Measurements from ENCODE around the gene KRTAP10-10. TPM values are rescaled to one million over a fixed set of nuclear protein-coding genes. Genes with fewer than 3 reads are reported as not detected.

Gene KRTAP10-10
- total and polyA plus RNA-seq, 4 donors: not detected

GRCh38 chr21:44653656-44654575, 16.8 kb downstream of the KRTAP10-10 start:
- DNase-seq (ENCODE audit: low spot score): no peak
- Histone ChIP-seq H3K4me3 (ENCODE audit: low read depth in 1 of 3, low read length in 3 of 3) (no peak overlapping the region), H3K27me3 (ENCODE audit: control insufficient read depth in 4 of 4, insufficient read depth in 4 of 4, low read length in 3 of 4) (no peaks in the 10 kb centered on the region), H3K9ac (ENCODE audit: low read depth in 1 of 2, low read length in 2 of 2) (no peak overlapping the region), H3K36me3 (ENCODE audit: control insufficient read depth in 4 of 4, insufficient read depth in 3 of 4, low read depth in 1 of 4, low read length in 3 of 4) (no peaks in the 10 kb centered on the region), H3K9me3 (ENCODE audit: control insufficient read depth in 4 of 4, low read length in 3 of 4) (peaks cover 0 to 5% (median 0%) of the 10 kb centered on the region in 4 donors), H3K4me1 (ENCODE audit: control insufficient read depth in 4 of 4, insufficient read depth in 4 of 4, low read length in 3 of 4) (no peaks in the 10 kb centered on the region), H3K27ac (ENCODE audit: low read depth in 1 of 2, low read length in 2 of 2) (peak overlapping the region in 1 of 2 donors; percentile 3)
- 75% methylated on average over 17 of the region's 17 CpGs for WGBS
- no peak for TF ChIP-seq HNF4G (IDR thresholded peaks at IDR 0.05)
- TF ChIP-seq, protein P1, sequence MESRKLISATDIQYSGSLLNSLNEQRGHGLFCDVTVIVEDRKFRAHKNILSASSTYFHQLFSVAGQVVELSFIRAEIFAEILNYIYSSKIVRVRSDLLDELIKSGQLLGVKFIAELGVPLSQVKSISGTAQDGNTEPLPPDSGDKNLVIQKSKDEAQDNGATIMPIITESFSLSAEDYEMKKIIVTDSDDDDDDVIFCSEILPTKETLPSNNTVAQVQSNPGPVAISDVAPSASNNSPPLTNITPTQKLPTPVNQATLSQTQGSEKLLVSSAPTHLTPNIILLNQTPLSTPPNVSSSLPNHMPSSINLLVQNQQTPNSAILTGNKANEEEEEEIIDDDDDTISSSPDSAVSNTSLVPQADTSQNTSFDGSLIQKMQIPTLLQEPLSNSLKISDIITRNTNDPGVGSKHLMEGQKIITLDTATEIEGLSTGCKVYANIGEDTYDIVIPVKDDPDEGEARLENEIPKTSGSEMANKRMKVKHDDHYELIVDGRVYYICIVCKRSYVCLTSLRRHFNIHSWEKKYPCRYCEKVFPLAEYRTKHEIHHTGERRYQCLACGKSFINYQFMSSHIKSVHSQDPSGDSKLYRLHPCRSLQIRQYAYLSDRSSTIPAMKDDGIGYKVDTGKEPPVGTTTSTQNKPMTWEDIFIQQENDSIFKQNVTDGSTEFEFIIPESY (IDR thresholded peaks at IDR 0.05): no peak
- no peak for TF ChIP-seq GABPA (IDR thresholded peaks at IDR 0.05 in 1 of 2, conservative IDR thresholded peaks at IDR 0.05 in 1 of 2)
- TF ChIP-seq MAX (IDR thresholded peaks at IDR 0.05): no peak
- TF ChIP-seq, protein P2, sequence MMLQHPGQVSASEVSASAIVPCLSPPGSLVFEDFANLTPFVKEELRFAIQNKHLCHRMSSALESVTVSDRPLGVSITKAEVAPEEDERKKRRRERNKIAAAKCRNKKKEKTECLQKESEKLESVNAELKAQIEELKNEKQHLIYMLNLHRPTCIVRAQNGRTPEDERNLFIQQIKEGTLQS (IDR thresholded peaks at IDR 0.05): no peak
- TF ChIP-seq NR2F2 (IDR thresholded peaks at IDR 0.05): no peak
- no peak for TF ChIP-seq SP1 (IDR thresholded peaks at IDR 0.05)
- no peak for TF ChIP-seq FOXA2 (IDR thresholded peaks at IDR 0.05)
- TF ChIP-seq TAF1 (conservative IDR thresholded peaks at IDR 0.05): no peak
- TF ChIP-seq, protein P3, sequence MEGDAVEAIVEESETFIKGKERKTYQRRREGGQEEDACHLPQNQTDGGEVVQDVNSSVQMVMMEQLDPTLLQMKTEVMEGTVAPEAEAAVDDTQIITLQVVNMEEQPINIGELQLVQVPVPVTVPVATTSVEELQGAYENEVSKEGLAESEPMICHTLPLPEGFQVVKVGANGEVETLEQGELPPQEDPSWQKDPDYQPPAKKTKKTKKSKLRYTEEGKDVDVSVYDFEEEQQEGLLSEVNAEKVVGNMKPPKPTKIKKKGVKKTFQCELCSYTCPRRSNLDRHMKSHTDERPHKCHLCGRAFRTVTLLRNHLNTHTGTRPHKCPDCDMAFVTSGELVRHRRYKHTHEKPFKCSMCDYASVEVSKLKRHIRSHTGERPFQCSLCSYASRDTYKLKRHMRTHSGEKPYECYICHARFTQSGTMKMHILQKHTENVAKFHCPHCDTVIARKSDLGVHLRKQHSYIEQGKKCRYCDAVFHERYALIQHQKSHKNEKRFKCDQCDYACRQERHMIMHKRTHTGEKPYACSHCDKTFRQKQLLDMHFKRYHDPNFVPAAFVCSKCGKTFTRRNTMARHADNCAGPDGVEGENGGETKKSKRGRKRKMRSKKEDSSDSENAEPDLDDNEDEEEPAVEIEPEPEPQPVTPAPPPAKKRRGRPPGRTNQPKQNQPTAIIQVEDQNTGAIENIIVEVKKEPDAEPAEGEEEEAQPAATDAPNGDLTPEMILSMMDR (IDR thresholded peaks at IDR 0.05; ENCODE audit: low read depth, low read length, missing input control): no peak
- TF ChIP-seq HNF4A (conservative IDR thresholded peaks at IDR 0.05): no peak
- no peak for TF ChIP-seq FOXA1 (IDR thresholded peaks at IDR 0.05)
- TF ChIP-seq RAD21 (IDR thresholded peaks at IDR 0.05): no peak
- no peak for TF ChIP-seq YY1 (IDR thresholded peaks at IDR 0.05)
- TF ChIP-seq JUND (IDR thresholded peaks at IDR 0.05): no peak
- no peak for TF ChIP-seq REST (IDR thresholded peaks at IDR 0.05)
- no peak for TF ChIP-seq EGR1 (IDR thresholded peaks at IDR 0.05; ENCODE audit: low read depth in 2 of 2)
- no peak for TF ChIP-seq RXRA (IDR thresholded peaks at IDR 0.05)

Data from liver (tissue), 9 donors.